Measurements from ENCODE around the gene NTN4.

NTN4 gene

DNA sequence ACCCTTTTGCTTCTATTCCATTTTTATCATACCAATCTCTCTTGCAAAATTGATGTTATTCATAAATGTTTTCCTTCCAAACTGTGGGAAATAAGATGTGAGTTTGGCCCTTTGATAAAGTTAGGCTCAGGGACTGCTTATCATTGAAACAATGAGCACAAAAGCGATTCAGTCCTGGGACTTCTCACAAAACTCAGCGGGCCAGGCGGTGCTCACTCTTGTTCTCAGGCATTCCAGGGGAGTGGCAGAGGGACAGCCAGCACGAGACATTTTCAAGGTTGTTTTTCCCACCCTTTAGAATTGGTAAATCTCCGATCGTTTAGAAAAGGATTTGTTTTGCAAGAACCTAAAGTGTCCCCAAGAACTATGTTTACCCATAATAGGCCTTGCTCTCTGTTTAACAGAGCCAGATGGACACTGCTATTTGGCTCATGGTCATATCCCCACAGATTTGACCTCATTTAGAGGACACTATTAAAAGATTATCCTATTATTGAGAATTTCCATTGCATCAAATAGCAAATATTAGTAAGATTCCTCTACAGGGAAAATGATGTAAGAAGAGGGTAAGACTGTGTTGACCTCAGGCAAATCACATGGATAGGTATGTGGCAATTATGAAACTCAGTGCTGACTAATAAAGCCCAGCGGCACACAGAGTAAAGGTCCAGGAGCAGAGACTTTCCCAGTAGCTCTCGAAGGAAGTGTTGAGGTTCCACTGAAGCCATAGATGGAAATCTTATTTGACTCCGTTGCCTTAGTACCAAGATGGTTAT is 136.6 kb downstream of the NTN4 start:
- no peak for DNase-seq

DNA sequence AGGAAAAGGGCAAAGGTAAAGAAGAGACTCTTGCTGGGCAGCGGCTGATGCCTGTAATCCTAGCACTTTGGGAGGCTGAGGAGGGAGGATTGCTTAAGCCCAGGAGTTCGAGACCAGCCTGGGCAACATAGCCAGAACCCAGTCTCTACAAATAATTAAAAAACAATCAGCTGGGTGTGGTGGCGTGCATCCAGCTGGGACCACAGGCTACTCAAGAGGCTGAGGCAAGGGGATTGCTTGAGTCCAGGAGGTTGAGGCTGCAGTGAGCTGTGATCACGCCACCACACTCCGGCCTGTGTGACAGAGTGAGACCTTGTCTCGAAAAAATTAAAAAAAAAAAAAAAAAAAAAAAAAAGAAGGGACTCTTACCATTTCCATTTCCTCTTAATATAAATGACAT is 138.9 kb downstream of the NTN4 start:
- no peak for DNase-seq

DNA sequence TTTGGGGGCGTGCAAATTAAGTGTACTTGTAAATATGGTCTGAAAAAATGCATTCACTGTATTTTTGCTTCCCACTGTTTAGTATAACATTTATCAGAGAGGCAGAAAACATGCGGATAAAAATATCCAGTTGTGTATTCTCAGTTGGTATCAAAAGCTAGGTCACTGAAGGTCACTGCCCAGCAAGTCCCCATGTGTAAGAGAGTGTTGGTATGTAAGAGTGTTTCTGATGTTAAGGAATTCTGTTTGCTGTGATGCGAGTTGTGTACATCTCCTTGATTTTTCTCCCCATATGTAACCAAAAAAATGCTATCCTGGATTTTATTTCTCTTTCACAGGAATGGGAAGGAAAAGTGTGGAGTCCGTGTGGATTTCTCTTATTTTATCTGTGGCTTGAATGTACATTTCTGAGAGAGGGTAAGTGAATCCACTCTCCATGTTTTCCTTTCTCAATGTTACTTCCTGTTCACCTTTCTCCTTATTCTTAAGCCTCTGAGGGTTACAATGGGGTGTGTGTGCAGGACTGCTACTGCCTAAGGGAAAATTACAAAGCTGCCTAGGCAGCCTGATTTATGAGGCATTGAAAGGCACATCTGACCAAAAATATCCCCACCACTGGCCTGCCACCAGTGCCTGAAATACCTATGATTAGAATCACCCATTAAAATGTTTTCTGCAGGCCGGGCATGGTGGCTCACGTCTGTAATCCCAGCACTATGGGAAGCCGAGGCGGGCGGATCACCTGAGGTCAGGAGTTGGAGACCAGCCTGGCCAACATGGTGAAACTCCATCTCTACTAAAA is 141.4 kb downstream of the NTN4 start:
- no peak for DNase-seq

DNA sequence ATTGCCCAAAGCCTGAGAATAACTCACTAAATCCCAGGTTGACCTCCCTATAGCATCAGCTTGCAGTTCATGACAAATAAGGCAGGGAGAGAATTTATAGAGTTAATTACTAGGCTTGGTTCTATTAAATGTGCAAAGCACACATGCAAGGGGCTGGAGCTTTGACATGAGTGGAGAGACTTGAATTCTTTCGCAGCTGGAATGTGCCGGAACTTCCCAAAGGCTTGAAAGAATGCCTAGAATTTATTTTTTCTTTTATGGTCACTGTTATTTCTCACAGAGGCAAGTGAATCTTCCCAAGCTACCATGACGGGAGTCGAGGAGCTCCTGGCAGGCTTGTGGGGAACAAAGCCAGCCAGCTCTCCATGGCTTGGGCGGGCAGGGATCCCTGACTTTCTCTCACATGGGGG is 143.8 kb downstream of the NTN4 start:
- DNase-seq: no peak

DNA sequence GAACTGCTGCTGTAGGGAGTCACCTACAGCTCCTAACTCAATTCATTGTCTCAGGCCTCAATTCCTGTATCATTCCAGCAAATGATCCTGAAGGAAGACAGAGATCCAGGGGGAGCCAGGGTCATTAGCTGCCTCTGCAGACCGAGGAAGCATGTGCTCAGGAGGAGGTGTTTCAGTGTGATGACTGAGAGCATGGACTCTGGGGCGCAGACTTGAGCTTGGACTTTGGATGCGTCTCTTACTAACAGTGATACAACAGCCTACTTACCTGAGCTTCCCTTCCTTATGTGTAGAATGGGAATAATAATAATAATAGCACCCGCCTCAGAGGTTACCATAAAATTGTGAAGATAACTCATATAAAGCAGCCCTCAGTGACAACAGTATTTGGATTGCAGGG is 147.3 kb downstream of the NTN4 start:
- no peak for DNase-seq

DNA sequence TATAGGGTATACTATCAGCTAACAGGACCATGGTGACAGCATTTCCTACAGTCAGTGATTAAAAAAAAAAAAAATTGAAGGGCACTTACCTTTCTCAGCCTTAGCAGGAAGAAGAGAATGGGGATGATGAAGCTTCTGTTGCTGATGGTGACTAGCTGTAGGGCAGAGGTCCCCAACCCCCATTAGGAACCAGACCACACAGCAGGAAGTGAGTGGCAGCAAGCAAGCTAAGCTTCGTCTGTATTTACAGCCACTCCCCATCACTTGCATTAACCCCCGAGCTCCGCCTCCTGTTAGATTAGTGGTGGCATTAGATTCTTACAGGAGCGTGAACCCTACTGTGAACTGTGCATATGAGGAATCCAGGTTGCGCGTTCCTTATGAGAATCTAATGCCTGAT is 148.0 kb downstream of the NTN4 start:
- DNase-seq: no peak

DNA sequence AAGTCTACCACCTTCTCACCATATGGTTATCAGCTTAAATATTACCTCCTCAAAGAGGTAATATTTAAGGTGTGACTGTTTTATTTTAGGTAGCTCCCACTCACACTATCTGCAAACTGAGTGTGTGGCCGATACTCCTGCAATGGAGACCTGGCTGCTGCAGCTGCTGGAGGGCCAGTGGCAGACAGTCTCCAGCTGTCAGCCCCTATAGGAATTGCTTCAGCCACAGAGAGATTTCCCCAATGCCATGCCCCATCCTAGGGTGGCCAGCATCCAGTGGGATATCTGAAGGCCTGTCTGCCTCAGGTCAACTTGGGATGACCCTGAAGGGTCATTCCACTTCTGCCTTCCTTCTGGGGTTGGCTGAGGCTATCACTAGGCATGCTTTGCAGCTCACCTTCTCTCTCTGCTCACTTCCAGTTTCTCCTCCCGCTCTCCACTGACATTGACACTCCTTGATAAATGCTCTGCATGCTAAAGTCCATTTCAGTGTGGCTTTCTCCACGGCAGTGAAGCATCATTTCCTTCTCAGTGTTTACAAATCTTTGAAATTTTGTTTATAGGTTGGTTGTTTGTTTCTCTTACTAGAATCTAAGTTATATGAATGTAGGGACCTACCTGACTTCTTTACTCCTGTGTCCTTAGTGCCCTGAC is 149.1 kb downstream of the NTN4 start:
- DNase-seq: no peak

DNA sequence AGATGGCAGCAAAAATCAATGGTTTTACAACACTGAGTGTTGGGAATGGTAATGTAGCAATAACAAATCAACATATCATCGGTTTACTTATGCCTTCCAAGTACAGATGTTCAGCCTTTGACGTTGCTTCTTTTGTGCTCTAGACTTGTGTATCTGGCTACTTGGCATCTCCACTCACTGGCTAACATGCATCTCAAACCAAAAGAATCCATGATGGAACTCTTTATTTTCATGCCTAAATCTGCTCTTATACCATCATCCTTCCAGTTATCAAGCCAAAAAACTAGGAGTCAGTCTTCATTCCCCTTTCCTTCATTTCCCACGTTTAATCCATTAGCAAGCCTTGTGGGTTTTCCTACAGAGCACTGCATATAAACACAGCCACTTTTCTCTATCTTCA is 150.0 kb downstream of the NTN4 start:
- DNase-seq: no peak

DNA sequence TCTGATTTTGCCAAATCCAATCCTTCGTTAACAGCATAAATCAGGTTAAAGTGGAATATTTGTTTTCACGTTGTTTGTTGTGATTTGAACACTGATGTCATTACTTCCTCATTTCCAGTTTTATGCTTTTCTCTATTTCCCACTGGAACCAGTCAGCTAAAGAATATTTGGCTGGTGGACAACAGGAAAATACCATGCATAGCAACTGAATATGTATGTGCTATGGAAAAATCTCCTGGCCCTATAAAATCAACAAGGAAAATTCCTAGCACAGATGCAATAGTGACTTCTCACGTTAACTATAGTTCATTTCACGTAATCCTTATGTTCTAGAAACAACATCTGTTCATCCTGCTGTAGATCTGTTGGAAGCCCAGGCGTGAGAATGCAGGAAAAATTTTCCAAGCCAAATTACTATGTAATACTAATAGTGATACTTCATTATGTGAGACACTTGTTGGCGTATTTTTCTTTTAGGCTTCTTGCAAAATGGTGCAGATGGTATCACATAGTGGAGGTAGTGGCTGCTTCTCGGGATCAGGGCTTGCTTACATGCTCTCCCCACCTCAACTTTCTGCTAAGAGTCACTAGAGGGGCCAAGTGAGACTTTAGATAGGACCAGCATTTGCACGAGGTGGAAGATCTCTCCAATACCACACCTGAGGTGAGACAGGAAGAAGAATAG is 153.0 kb downstream of the NTN4 start:
- DNase-seq: no peak

DNA sequence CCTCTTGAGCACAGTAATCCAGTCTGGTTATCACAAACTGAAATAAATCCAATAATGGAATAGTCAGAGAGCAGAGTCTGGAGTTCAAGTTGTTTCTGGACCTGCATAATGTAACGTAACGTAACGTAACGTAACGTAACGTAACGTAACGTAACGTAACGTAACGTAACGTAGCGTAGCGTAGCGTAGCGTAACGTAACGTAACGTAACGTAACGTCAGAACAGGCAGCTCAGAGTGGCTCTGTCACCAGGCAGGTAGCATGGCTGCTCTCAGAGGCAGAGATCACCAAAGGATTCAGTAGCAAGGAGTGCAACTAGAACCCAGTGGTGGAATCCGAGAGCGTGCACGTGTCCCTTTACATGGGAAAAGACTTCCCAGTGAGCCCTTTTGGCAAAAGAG is 153.6 kb downstream of the NTN4 start:
- no peak for DNase-seq

DNA sequence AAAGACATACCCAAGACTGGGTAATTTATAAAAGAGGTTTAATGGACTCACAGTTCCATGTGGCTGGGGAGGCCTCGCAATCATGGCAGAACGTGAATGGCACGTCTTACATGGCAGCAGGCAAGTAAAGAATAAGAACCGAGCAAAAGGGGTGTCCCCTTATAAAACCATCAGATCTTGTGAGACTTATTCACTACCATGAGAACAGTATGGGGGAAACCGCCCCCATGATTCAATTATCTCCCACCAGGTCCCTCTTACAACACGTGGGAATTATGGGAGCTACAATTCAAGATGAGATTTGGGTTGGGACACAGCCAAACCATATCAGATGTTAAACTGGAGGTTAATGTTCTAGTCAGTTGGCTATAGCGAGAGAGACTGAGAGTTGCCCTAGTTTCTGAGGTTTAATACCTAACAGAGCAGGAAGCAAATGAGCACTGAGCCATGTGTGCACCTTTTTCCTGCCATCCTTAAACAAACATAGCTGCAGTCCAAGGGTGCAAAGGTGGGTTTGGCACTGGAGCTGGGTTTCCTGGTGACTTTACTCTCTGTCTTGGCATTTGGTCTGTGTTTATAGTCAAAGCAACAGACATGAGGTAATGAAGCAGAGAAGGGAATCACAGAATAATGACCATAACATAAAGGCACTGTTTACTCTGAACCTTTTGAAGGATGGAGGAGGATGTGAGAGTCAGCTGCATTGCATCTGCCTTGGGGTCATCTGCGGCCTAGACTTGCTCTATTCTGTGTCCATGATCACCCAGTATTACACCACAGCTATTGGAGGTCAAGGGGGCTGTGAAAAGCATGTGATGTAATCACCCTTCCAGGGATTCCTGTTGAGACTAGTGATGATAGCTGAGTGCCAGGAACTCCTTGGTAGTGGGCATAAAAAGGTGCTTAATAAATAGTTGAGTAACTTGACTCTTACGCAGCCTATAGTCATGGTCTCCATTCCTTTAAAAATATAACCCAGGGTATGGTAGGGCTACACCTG is 155.6 kb downstream of the NTN4 start:
- DNase-seq: no peak

DNA sequence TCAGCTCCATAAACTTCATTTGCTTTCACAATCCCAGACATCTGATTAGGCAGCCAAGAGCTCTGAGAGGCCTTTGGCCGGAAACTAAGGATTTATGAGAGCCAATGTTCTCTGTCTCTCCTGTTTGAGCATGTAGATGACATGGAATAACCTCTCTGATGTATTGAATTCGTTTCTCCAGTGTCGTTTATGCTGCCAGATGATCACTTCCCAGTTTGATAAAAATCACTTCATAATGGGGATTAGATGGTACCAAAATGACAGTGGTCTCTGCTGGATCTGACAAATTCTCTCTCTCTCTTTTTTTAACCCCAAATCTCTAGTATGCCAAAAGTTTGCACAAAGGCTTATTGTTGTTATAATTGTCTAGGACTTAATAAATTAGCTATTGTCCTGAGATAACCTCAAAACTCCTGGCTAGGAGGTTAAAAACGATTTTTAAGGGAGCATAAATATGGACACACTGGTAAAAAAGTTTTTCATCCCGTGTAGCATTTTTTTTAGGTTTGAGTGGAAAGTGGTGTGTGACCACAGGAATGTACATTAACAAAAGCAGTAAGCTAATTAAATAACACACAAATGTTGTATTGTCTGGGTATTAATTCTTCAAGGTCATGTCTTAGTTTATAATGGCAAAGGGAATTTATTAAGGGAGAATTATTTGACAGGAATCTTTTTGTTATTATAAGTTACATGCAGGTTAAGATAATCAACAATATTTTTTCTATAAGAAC is 156.7 kb downstream of the NTN4 start:
- no peak for DNase-seq

DNA sequence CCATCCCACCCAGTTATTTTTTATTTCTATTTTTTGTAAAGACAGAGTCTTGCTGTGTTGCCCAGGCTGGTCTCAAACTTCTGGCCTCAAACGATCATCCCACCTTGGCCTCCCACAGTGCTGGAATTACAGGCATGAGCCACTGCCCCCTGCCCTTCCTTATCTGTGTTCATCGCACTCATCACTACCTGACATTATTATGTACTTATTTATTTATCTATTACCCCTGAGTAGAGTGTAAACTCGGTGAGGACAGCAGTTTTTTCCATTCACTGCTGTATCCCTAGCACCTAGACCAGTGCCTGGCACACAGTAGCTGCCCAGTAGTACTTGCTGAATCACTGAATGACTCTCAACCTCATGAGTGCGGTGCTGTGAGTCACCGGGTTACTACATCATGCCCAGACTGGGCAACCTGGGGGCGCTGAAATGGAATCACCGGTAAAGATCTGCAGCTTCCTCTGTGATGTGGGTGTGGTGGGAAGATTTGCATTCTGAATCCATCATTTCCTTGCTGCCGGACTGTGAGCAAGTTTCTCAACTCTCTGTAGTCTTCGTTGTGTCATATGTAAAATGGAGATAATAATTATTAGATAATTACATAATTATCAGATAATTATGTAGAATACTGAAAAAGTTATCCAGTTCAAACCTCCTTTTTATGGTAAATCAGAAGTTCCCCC is 157.4 kb downstream of the NTN4 start:
- no peak for DNase-seq

DNA sequence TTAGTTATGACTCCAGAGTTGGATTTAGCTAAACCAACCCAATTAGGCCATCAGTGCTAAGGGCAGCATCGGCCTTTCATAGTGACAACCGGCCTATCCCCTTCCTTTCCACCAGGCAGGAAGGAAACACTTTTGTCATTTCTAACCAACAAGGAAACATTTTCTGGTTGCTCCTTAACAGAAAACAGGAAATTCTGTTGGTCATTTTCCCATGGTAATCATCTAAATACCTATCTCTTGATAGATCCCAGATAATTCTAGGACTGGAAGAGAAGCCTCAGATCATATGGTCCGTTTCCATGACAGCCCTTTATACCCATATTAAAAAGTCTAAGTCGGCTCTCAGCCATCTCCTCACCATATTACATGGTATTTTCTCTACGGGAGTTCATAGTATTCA is 160.1 kb downstream of the NTN4 start:
- DNase-seq: no peak

DNA sequence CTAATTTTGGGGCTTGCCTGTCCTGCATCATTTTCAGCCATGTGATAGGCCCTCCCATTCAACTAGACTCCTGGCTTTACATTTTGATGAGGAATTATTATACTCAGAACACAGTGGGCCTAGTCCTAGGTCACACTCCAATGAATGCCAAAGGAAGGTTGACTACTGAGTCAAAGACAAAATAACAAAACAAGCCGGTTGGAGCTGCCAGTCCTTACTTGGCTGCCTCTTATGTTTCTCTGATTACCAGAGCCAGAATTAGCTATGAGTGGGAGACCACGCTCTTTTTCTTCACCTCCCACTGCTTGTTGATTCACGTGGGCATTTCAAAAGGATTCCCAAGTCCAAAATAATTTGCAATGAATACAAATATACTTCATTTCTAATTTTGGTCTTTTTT is 161.2 kb downstream of the NTN4 start:
- DNase-seq: no peak

DNA sequence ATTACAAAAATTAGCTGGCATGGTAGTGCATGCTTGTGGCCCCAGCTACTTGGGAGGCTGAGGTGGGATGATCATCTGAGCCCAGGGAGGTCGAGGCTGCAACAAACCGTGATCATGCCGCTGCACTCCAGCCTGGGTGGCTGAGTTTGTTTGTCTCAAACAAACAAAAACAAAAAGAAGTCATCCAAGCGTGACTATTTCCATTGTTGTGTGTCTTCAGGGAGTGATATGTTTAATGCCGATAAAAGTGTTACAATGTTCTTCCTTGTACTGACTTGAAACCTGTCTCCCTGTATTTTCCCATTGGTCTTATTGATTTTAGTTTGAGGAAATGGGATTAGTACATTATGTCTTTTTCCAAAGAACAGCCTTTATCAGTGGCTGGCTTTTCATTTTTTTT is 163.7 kb downstream of the NTN4 start:
- peak in 1 of 2 experiments; percentile 16 for DNase-seq

DNA sequence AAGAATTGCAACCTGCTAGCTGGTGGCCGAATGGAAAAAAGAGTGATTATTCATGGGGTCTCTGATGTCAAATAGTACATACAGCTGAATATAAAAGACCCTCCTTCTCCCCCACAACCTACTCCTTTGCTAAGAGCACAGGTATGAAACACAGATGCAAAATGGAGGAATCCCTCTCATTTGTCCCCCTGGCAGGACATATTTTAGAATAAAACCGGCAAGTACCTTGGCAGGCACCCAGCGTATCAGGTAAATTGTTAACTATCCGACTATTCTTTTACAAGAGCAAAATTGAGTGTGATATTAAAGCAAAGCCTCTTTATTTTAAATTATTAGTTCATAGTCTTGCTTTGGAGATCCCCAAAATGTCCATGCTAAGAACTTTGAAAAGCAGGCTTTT is 165.6 kb downstream of the NTN4 start:
- no peak for DNase-seq

DNA sequence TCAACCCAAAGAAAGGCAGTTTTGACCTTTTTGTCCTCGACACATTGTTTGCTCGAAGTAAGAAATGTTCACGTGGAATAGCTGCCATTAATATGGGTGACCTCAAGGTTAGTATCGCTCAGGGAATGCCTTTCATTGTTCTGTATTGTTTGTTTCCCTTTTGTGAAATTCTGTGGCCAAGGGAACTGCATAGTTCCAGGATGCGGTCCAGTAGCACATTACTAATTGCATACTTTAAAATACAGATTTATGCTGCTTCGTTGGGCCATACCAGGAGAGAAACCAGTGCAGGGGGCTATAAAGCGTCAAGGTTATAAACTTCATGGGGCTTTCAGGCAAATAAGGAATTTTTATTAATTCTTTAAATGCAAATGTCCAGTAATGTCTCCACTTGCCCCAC is 166.0 kb downstream of the NTN4 start:
- no peak for DNase-seq

DNA sequence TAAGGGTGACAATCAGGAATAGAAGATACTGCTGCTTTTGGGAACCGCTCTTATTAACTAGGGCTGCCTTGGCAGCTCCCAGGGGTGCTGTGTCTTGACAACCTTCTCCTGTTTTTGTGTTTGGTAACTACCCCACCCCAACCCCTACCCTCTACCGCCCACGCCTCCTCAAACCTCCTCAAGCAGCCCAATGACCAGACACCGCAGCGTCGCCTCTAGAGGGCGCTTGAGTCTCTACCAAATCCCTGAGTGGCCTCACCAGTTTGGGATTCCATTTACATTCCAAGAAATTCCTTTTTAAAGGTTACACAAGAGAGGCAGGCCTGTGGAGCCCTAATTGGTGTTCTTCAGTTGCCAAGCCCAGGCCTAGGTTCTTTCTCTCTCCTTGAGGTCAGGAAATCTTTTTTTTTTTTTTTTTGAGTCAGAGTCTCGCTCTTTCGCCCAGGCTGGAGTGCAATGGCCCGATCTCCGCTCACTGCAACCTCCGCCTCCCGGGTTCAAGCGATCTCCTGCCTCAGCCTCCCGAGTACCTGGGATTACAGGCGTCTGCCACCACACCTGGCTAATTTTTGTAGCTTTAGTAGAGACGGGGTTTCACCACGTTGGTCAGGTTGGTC is 166.9 kb downstream of the NTN4 start:
- no peak for DNase-seq

DNA sequence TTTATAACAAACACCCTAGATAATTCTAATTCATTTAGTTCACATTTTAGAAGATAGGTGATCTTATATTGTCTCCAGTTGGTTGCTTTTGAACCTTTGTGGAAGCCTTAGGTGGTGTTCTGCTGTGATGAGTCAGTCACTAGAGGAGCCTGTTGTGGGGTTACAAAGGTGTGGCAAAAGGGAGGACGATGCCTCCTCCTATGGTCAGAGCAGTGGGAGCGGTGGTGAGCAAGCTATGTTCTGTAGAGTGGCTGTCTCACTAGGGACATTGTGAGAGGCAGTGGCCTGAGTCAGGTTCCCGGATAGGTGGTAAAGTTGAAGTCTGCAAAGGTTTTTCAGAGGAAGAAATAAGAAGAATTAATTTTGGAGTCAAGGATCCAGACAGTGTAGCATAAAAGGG is 167.7 kb downstream of the NTN4 start:
- DNase-seq: no peak

All from NCI-H1930 (cell line).